ENCODE results near the gene C22orf15. TPM values are rescaled to one million over a fixed set of nuclear protein-coding genes. Genes with fewer than 3 reads are reported as not detected.
A peak's percentile ranks its signal among the peaks of the same experiment; 100 is the strongest.
"Not testable (repeated sequence)": the region's sequence is repeated elsewhere in the genome, so short reads cannot be mapped to it uniquely, and the experiment has no call there.

C22orf15 gene
- not detected in 2 replicates for total RNA-seq (2014; rRNA removed; shearing (Covaris generic))

GRCh38 chr22:23762842-23763578 is at the start of gene C22orf15:
TSS of gene C22orf15 (plus strand) at chr22:23762990. CDS start at chr22:23763307, 317 bp downstream.
- H3K27me3 ChIP-seq: no peaks in the 10 kb centered on the region
- no peak within 1 kb of the TSS for H3K4me3 ChIP-seq
- H3K9me3 ChIP-seq (replicated peaks): no peaks in the 10 kb centered on the region
- DNase-seq: peak in 1 of 2 experiments; percentile 32
- no peaks in the 10 kb centered on the region for H3K36me3 ChIP-seq
- H3K4me1 ChIP-seq: peaks cover 8% of the 10 kb centered on the region; the same call in 1 of the 2 replicates
- H3K27ac ChIP-seq: no peak within 1 kb of the TSS

GRCh38 chr22:23713696-23714595 is 48.8 kb upstream of the C22orf15 start:
- H3K36me3 ChIP-seq: peaks cover 19% of the 10 kb centered on the region

GRCh38 chr22:23714596-23715578 is 47.9 kb upstream of the C22orf15 start:
- no peaks in the 10 kb centered on the region for H3K9me3 ChIP-seq (replicated peaks)
- no peak overlapping the region for H3K4me3 ChIP-seq
- H3K27ac ChIP-seq: no peak overlapping the region
- no peaks in the 10 kb centered on the region for H3K27me3 ChIP-seq
- H3K4me1 ChIP-seq: no peaks in the 10 kb centered on the region
- DNase-seq: no peak
- H3K36me3 ChIP-seq: peaks cover 12% of the 10 kb centered on the region

More at GRCh38 chr22:23713696-23714595, 48.8 kb upstream of the C22orf15 start:
- no peak for DNase-seq
- Histone ChIP-seq H3K9me3 (replicated peaks) (no peaks in the 10 kb centered on the region), H3K4me1 (no peaks in the 10 kb centered on the region), H3K27me3 (no peaks in the 10 kb centered on the region), H3K4me3 (no peak overlapping the region), H3K27ac (no peak overlapping the region)

GRCh38 chr22:23715806-23716375 is 46.9 kb upstream of the C22orf15 start:
- H3K27me3 ChIP-seq: no peaks in the 10 kb centered on the region
- no peak for DNase-seq
- H3K36me3 ChIP-seq: peaks cover 6% of the 10 kb centered on the region

GRCh38 chr22:23716811-23717801 is 45.7 kb upstream of the C22orf15 start:
- Histone ChIP-seq H3K27ac (peak overlapping the region; percentile 48), H3K4me1 (no peaks in the 10 kb centered on the region), H3K9me3 (replicated peaks) (no peaks in the 10 kb centered on the region), H3K36me3 (peaks cover 6% of the 10 kb centered on the region), H3K27me3 (no peaks in the 10 kb centered on the region), H3K4me3 (peak overlapping the region; percentile 70)
- DNase-seq: peak; percentile 86 to 91

More at GRCh38 chr22:23715806-23716375, 46.9 kb upstream of the C22orf15 start:
- H3K27ac ChIP-seq: no peak overlapping the region
- no peaks in the 10 kb centered on the region for H3K9me3 ChIP-seq (replicated peaks)
- peak overlapping the region; percentile 70; the same call in 1 of the 2 replicates for H3K4me3 ChIP-seq
- no peaks in the 10 kb centered on the region for H3K4me1 ChIP-seq

- Histone ChIP-seq H3K9me3 (replicated peaks) (no peaks in the 10 kb centered on the region), H3K36me3 (peaks cover 3% of the 10 kb centered on the region; the same call in 1 of the 2 replicates), H3K27ac (no peak overlapping the region), H3K4me3 (no peak overlapping the region), H3K4me1 (peaks cover 7% of the 10 kb centered on the region; the same call in 1 of the 2 replicates), H3K27me3 (no peaks in the 10 kb centered on the region)
- no peak for DNase-seq
Observed at GRCh38 chr22:23718371-23719165, 44.2 kb upstream of the C22orf15 start.

- Histone ChIP-seq H3K27me3 (no peaks in the 10 kb centered on the region), H3K36me3 (no peaks in the 10 kb centered on the region), H3K4me1 (peaks cover 7% of the 10 kb centered on the region; the same call in 1 of the 2 replicates), H3K27ac (no peak overlapping the region), H3K4me3 (no peak overlapping the region), H3K9me3 (replicated peaks) (no peaks in the 10 kb centered on the region)
- DNase-seq: no peak
Observed at GRCh38 chr22:23720855-23721254, 41.9 kb upstream of the C22orf15 start.

- H3K9me3 ChIP-seq (replicated peaks): no peaks in the 10 kb centered on the region
- no peak for DNase-seq
- no peak overlapping the region for H3K4me3 ChIP-seq
- H3K36me3 ChIP-seq: no peaks in the 10 kb centered on the region
- H3K27me3 ChIP-seq: no peaks in the 10 kb centered on the region
- H3K4me1 ChIP-seq: peaks cover 7% of the 10 kb centered on the region; the same call in 1 of the 2 replicates
- H3K27ac ChIP-seq: no peak overlapping the region
Observed at GRCh38 chr22:23722160-23722559, 40.6 kb upstream of the C22orf15 start.

- Histone ChIP-seq H3K4me3 (no peak overlapping the region), H3K9me3 (replicated peaks) (no peaks in the 10 kb centered on the region), H3K4me1 (peaks cover 7% of the 10 kb centered on the region; the same call in 1 of the 2 replicates), H3K27ac (no peak overlapping the region), H3K27me3 (no peaks in the 10 kb centered on the region), H3K36me3 (no peaks in the 10 kb centered on the region)
- DNase-seq: no peak
Observed at GRCh38 chr22:23722724-23723123, 40.1 kb upstream of the C22orf15 start.

- not testable (repeated sequence) for H3K4me3 ChIP-seq; H3K9me3 ChIP-seq (replicated peaks); H3K4me1 ChIP-seq; DNase-seq; H3K27ac ChIP-seq; H3K36me3 ChIP-seq; H3K27me3 ChIP-seq
Observed at GRCh38 chr22:23728108-23728507, 34.7 kb upstream of the C22orf15 start.

GRCh38 chr22:23737696-23738095 is 25.1 kb upstream of the C22orf15 start:
- peak in 1 of 2 experiments; percentile 66 for DNase-seq
- Histone ChIP-seq H3K4me1 (peaks cover 8% of the 10 kb centered on the region), H3K36me3 (no peaks in the 10 kb centered on the region; the same call in 1 of the 2 replicates)

More at GRCh38 chr22:23737696-23738095, 25.1 kb upstream of the C22orf15 start:
- H3K9me3 ChIP-seq (replicated peaks): no peaks in the 10 kb centered on the region
- no peaks in the 10 kb centered on the region for H3K27me3 ChIP-seq
- no peak overlapping the region; the same call in 1 of the 2 replicates for H3K27ac ChIP-seq
- H3K4me3 ChIP-seq: no peak overlapping the region
